ENCODE measurements around the gene SLAIN2. TPM values are rescaled to one million over a fixed set of nuclear protein-coding genes. Genes with fewer than 3 reads are reported as not detected.

The SLAIN2 gene
- total RNA-seq, 1 experiment from 2014 or later: 30.8 TPM

DNA sequence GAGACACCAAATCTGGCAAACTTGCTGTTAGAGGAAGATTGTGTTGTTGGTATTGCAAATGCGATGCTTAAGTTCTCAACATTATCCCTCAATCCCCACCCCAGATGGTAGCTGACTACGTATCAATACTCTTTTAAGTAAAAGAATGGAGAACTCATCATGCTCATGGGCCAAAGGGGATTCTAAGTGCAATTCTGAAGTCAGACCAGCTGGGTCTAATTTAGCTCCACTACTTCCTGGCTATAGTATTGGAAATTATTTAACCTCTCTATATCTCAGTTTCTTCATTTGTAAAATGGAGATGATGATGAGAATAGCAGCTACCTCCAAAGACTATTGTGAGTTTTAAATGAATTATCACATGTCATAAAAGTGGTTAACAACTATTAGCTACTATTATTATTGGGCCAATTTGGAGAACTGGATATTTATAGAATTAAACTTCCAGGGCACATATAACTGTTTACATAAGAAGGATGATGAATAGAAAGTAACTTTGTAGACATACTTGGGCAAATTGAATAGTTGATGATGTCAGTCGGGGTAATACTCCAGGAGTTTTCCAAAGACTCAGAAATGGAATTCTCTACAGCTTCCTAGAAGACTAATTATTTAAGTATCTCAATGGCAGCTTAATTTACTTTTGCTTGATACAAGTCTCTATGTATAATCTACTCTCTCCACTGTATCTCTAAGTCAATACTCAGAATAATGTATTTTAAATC is 5.0 kb upstream of the SLAIN2 start:
- WGBS (ENCODE audit: extremely low coverage, insufficient read length, low lambda C conversion rate): no CpG with 5 or more reads among the region's 3 CpGs

More for the DNA sequence above, 5.0 kb upstream of the SLAIN2 start:
- H3K27ac ChIP-seq (ENCODE audit: insufficient read length, low read depth, low read length): no peak overlapping the region
- no peaks in the 10 kb centered on the region for H3K79me2 ChIP-seq (ENCODE audit: insufficient read depth, low read length)
- H3K14ac ChIP-seq (ENCODE audit: insufficient read depth, low read length): no peak overlapping the region
- no peaks in the 10 kb centered on the region for H3K79me1 ChIP-seq (ENCODE audit: insufficient read depth, low read depth, low read length, poor library complexity, severe bottlenecking)
- H2BK12ac ChIP-seq (ENCODE audit: insufficient read length, low read depth, low read length): no peak overlapping the region
- H4K20me1 ChIP-seq (ENCODE audit: control insufficient read depth, insufficient read depth, insufficient read length): no peaks in the 10 kb centered on the region
- no peak for TF ChIP-seq CTCF (conservative IDR thresholded peaks at IDR 0.05)
- no peak overlapping the region for H2BK20ac ChIP-seq (ENCODE audit: low read depth, low read length, poor library complexity, severe bottlenecking)
- H3K23me2 ChIP-seq (ENCODE audit: insufficient read length, low read depth, low read length, poor library complexity, severe bottlenecking): peaks cover 2% of the 10 kb centered on the region
- H3K56ac ChIP-seq (ENCODE audit: insufficient read length, low read depth, low read length): no peak overlapping the region
- no peak overlapping the region for H2AFZ ChIP-seq (ENCODE audit: low read length)
- no peak overlapping the region for H3K9ac ChIP-seq (ENCODE audit: extremely low read depth, insufficient read length, low read length)
- H4K5ac ChIP-seq (ENCODE audit: insufficient read length, low read depth, low read length): no peak overlapping the region
- H2AK5ac ChIP-seq (ENCODE audit: insufficient read length, low read length): no peak overlapping the region
- no peak overlapping the region for H3K23ac ChIP-seq (ENCODE audit: insufficient read length, low read depth, low read length)
- no peak overlapping the region for H2BK120ac ChIP-seq (ENCODE audit: low read depth, low read length, poor library complexity, severe bottlenecking)
- no peak overlapping the region for H4K8ac ChIP-seq (replicated peaks; ENCODE audit: insufficient read length, low read depth, low read length)
- no peak for DNase-seq
- no peak overlapping the region for H3K4ac ChIP-seq (ENCODE audit: low read depth, low read length)
- H4K91ac ChIP-seq (ENCODE audit: insufficient read length, low read depth, low read length): no peak overlapping the region
- H3K27me3 ChIP-seq (ENCODE audit: insufficient read depth, low read length): no peaks in the 10 kb centered on the region
- H3K9me3 Mint-ChIP-seq: no peaks in the 10 kb centered on the region
- H2BK15ac ChIP-seq (ENCODE audit: low read depth, low read length): no peak overlapping the region
- no peak overlapping the region for H2BK5ac ChIP-seq (ENCODE audit: insufficient read length, low read length)
- H3K27ac Mint-ChIP-seq: no peak overlapping the region
- no peaks in the 10 kb centered on the region for H3K4me1 ChIP-seq (ENCODE audit: insufficient read depth, low read length)
- no peak overlapping the region for H3K4me2 ChIP-seq (ENCODE audit: insufficient read depth, insufficient read length, low read length)
- no peaks in the 10 kb centered on the region for H3K36me3 Mint-ChIP-seq (ENCODE audit: insufficient read depth in 1 of 3, low read depth in 3 of 3)
- H3T11ph ChIP-seq (ENCODE audit: low read length): no peak overlapping the region
- H3K4me1 Mint-ChIP-seq: peaks cover 18 to 22% of the 10 kb centered on the region in 2 experiments
- no peaks in the 10 kb centered on the region for H3K9me3 ChIP-seq (ENCODE audit: control insufficient read depth, low read depth, low read length)
- H3K4me3 Mint-ChIP-seq: no peak overlapping the region
- H3K18ac ChIP-seq (ENCODE audit: insufficient read length, low read depth, low read length): no peak overlapping the region
- H3K27me3 Mint-ChIP-seq (ENCODE audit: low read depth): no peaks in the 10 kb centered on the region

Data from H9 (cell line).